ENCODE results near the gene PNLIPRP3.

PNLIPRP3 gene

DNA sequence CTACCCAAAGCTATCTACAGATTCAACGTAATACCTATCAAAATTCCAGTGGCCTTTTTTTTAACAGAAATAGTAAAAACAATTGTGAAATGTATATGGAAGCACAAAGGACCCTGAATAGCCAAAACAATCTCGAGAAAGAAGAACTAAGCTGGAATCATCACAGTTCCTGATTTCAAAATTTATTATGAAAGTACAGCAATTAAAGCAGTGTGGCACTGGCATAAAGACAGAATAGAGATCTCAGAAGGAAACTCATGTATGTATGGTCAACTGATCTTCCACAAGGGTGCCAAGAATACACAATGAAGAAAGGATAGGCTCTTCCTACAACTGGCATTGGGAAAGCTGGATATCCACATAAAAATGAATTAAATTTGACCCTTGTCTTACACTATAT is 23.2 kb downstream of the PNLIPRP3 start:
- no peak for DNase-seq (ENCODE audit: low read depth in 2 of 3, low spot score in 1 of 3)

GRCh38 chr10:116451711-116452337 is 24.2 kb downstream of the PNLIPRP3 start:
- DNase-seq (ENCODE audit: low read depth in 2 of 3, low spot score in 1 of 3) = no peak

GRCh38 chr10:116452338-116452720 is 24.7 kb downstream of the PNLIPRP3 start:
- DNase-seq (ENCODE audit: low read depth in 2 of 3, low spot score in 1 of 3) = no peak

DNA sequence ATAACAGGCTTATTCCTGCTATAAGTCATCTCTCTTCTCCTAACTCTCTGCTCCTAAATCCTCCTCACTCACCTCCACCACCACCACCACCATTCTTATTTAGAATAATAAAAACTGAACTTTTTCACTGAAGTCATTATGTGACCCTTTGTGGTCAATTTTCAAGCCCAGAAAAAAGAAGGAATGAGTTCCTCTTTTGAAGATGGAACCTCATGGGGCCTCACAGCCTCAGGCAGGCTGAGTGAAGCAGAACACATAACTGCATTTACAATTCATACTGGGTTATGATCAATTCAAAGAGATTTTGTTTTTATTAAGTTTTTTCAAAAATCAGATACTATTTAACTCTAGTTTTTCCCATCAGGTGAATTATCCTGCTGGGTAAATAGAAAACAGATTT is 29.8 kb downstream of the PNLIPRP3 start:
- no peak for DNase-seq (ENCODE audit: low read depth in 2 of 3, low spot score in 1 of 3)

DNA sequence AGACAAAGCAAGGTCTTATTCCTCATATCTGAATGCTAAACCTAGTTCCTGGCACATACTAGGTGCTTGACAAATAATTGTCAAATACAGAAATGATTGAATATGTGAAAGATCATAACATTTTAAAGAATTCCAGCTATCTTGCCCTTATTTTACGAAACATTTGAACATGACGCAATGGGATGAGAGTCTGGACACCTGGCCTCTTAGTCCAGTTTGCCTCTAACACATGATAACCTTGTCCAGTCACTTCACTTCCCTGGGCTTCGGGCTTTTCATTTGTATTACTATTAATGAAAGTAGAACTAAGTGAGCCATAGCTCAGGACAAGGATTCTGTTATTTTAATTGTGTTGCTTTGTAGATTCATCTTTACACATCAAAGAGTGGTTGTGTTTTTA is 32.6 kb downstream of the PNLIPRP3 start:
- DNase-seq (ENCODE audit: low read depth in 2 of 3, low spot score in 1 of 3) = no peak

- no peak for DNase-seq (ENCODE audit: low read depth in 2 of 3, low spot score in 1 of 3)
These were observed 34.0 kb downstream of the PNLIPRP3 start for GRCh38 chr10:116461680-116462079.

GRCh38 chr10:116464257-116464656 is 36.6 kb downstream of the PNLIPRP3 start:
- no peak for DNase-seq (ENCODE audit: low read depth in 2 of 3, low spot score in 1 of 3)

DNA sequence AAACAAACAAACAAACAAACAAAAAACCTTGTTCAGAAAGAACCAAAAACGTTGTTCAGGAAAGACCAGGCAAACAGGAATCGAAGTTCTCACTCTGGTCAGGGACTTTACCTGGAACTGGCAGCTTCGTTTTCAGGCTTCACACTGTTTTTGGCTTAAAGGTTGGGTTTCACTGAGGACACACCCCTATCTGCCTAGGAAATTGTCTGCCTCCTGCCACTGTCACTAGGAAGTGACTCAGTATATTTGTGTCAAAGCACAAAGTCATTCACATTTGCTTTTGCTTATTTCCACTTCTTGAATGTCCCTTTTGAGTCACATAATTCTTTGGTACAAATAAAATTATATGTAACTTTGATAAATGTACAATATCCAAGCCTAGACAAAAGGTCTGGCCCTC is 37.9 kb downstream of the PNLIPRP3 start:
- no peak for DNase-seq (ENCODE audit: low read depth in 2 of 3, low spot score in 1 of 3)

- no peak for DNase-seq (ENCODE audit: low read depth in 2 of 3, low spot score in 1 of 3)
These were observed 39.2 kb downstream of the PNLIPRP3 start for GRCh38 chr10:116466715-116467422.

DNA sequence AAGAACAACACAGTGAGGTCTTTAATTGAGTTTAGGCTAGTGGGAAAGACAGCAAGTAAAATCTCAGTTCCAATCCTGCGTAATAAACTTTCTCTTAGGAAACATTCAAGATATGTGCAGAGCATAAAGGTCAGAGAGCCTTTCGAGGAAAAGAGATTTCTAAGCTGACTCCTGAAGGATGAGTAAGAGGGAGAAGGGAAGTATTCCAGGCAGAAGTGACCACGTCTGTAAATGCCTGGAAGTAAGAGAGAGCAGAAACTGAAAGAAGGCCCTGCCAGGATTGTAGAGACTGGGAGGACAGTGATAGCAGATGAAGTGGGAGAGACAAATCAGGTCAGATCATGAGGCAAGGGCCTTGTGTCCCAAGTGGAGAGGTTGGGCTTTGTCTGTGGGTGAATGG is 41.8 kb downstream of the PNLIPRP3 start:
- DNase-seq (ENCODE audit: low read depth in 2 of 3, low spot score in 1 of 3) = no peak

DNA sequence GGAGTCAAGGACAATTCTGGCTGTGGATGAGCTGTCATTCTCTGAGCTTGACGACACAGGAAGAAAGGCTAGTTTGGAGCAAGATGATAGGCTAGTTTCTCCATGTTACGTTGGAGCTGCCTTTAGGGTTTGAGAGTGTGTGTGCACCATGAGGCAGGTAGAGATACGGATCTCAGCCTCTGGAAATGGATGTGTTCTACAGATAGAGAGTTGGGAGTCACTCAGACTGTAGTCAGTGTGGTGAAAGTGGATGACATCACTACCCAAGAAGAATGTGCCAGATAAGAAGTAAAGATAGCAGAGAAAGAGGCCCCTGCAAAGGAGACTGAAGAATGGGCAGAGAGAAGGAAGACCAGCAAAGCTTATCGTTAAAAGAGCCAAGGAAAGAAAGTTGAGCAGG is 42.4 kb downstream of the PNLIPRP3 start:
- no peak for DNase-seq (ENCODE audit: low read depth in 2 of 3, low spot score in 1 of 3)

DNA sequence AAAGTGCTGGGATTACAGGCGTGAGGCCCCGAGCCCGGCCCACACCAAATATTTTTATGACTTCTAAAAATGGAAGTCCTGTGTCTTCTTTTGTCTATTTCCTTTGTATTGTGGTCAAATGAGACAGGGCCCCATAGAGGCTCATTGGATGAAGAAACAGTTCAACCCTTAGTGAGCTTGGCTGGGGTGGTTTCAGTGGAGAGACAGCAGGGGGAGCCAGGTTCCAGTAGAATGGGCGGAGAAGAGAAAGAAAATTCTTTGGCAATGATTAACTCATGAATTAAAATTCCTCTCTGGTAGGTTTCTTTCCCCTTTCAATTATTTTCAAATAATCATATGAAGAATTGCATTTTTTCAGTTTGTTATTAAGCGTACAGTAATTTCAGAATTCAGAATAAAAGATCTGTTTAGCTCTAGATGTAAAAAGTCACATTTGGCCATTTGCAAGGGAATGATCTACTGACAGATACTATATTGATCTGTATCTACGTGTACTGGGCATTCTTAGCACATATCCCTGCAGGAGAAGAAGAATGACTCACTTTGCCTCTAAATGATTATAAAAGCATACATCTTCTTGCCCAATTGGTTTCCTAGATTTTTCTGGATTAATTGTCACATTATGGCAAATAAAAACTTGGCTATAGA is 43.2 kb downstream of the PNLIPRP3 start:
- DNase-seq (ENCODE audit: low read depth in 2 of 3, low spot score in 1 of 3) = no peak

DNA sequence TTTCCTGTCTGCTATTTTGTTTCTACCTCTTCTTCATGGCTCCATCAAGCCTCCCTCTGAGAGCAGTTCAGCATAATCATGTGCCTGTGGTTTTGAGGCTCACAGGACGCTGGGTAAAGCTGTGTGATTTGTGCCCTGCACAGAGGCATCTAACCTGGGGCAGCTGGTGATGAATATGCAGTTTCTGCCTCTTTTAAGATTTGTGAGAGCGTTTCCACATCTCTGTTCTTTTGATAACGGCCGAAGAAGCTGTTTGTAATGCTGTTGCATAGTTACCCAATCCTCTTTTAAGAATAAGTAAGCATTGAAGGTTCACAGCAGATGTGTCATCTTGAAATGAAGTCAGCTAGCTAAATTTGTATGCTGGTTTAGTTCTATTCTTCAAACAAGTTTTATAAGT is 45.2 kb downstream of the PNLIPRP3 start:
- no peak for DNase-seq (ENCODE audit: low read depth in 2 of 3, low spot score in 1 of 3)

GRCh38 chr10:116475866-116476265 is 48.2 kb downstream of the PNLIPRP3 start:
- DNase-seq (ENCODE audit: low read depth in 2 of 3, low spot score in 1 of 3) = no peak

GRCh38 chr10:116476461-116476860 is 48.8 kb downstream of the PNLIPRP3 start:
- no peak for DNase-seq (ENCODE audit: low read depth in 2 of 3, low spot score in 1 of 3)

GRCh38 chr10:116477986-116478664 is 50.5 kb downstream of the PNLIPRP3 start:
- DNase-seq (ENCODE audit: low read depth in 2 of 3, low spot score in 1 of 3) = no peak

GRCh38 chr10:116486770-116487448 is 59.3 kb downstream of the PNLIPRP3 start:
- no peak for DNase-seq (ENCODE audit: low read depth in 2 of 3, low spot score in 1 of 3)

- no peak for DNase-seq (ENCODE audit: low read depth in 2 of 3, low spot score in 1 of 3)
These were observed 60.1 kb downstream of the PNLIPRP3 start for GRCh38 chr10:116487522-116488430.

GRCh38 chr10:116489460-116489859 is 61.8 kb downstream of the PNLIPRP3 start:
- DNase-seq (ENCODE audit: low read depth in 2 of 3, low spot score in 1 of 3) = no peak

- DNase-seq (ENCODE audit: low read depth in 2 of 3, low spot score in 1 of 3) = no peak
These were observed 62.5 kb downstream of the PNLIPRP3 start for GRCh38 chr10:116490028-116490662.
